GM23338 (cell line): Measurements from ENCODE around the gene PTPN12. TPM values are rescaled to one million over a fixed set of nuclear protein-coding genes. Genes with fewer than 3 reads are reported as not detected.

ENCODE experiments used
- ATAC-seq: fragments of 200-7000 bp; cut with Tn5 transposase; 3 replicates; pipeline ENCODE4 v1.9.1; 2020
- DNase-seq: peaks from one replicate; pipeline ENCODE4 v3.0.0-alpha.2; 2015; ENCODE audit warnings: low spot score
- H2AFZ ChIP-seq: fragments of 200-600 bp; sonication (generic); 2 replicates; pipeline ENCODE4 v1.8.0; 2016; ENCODE audit warnings: antibody characterized with exemption, mild to moderate bottlenecking, moderate library complexity
- H3F3A ChIP-seq: fragments of 200-600 bp; sonication (generic); replicated peaks from 2 replicates; pipeline ENCODE4 v1.8.0; 2017; ENCODE audit warnings: antibody characterized with exemption, mixed run types, low read depth
- H3K27ac ChIP-seq: fragments of 200-600 bp; sonication (generic); 2 replicates; pipeline ENCODE4 v1.6.1; 2016; ENCODE audit warnings: low read depth
- H3K27me3 ChIP-seq: fragments of 200-600 bp; sonication (generic); 2 replicates; pipeline ENCODE4 v1.8.0; 2016; ENCODE audit warnings: mild to moderate bottlenecking, mixed run types, moderate library complexity; ENCODE audit not compliant: insufficient read depth
- H3K36me3 ChIP-seq: fragments of 200-600 bp; sonication (generic); 2 replicates; pipeline ENCODE4 v1.8.0; 2016; ENCODE audit warnings: mild to moderate bottlenecking; ENCODE audit not compliant: insufficient read depth
- H3K4me1 ChIP-seq: fragments of 200-600 bp; sonication (generic); 2 replicates; pipeline ENCODE4 v1.8.0; 2016; ENCODE audit warnings: mild to moderate bottlenecking, moderate library complexity; ENCODE audit not compliant: insufficient read depth
- H3K4me2 ChIP-seq: fragments of 200-600 bp; sonication (generic); 2 replicates; pipeline ENCODE4 v1.7.1; 2017; ENCODE audit warnings: mixed run types
- H3K4me3 ChIP-seq: fragments of 200-600 bp; sonication (generic); 2 replicates; pipeline ENCODE4 v1.6.1; 2016; ENCODE audit warnings: mixed run types
- H3K79me2 ChIP-seq: fragments of 200-600 bp; sonication (generic); replicated peaks from 2 replicates; pipeline ENCODE4 v1.8.0; 2017; ENCODE audit warnings: mild to moderate bottlenecking; ENCODE audit not compliant: insufficient read depth
- H3K9me2 ChIP-seq: fragments of 200-600 bp; sonication (generic); 2 replicates; pipeline ENCODE4 v1.8.0; 2017; ENCODE audit not compliant: insufficient read depth
- H4K20me1 ChIP-seq: fragments of 200-600 bp; sonication (generic); replicated peaks from 2 replicates; pipeline ENCODE4 v1.8.0; 2017; ENCODE audit warnings: mild to moderate bottlenecking; ENCODE audit not compliant: insufficient read depth
- H3K27ac Mint-ChIP-seq: 2 replicates; pipeline ENCODE4 v1.8.0; 2020; ENCODE audit warnings: inconsistent platforms, mild to moderate bottlenecking, moderate library complexity, mixed read lengths
- H3K27me3 Mint-ChIP-seq: 3 replicates; pipeline ENCODE4 v1.8.0; 2022; ENCODE audit warnings: low read depth, mild to moderate bottlenecking, moderate library complexity, mixed read lengths, inconsistent platforms; ENCODE audit not compliant: insufficient read depth, poor library complexity
- H3K36me3 Mint-ChIP-seq: 3 replicates; pipeline ENCODE4 v1.8.0; 2021; ENCODE audit warnings: low read depth, mild to moderate bottlenecking, inconsistent platforms, moderate library complexity, mixed read lengths
- H3K4me1 Mint-ChIP-seq: 3 replicates; pipeline ENCODE4 v1.8.0; 2020; ENCODE audit warnings: mild to moderate bottlenecking, inconsistent platforms, mixed read lengths
- H3K4me3 Mint-ChIP-seq: 3 replicates; pipeline ENCODE4 v1.8.0; 2021; ENCODE audit warnings: moderate library complexity, mild to moderate bottlenecking, inconsistent platforms, mixed read lengths
- H3K9me3 Mint-ChIP-seq: 3 replicates; pipeline ENCODE4 v1.8.0; 2020; ENCODE audit warnings: moderate library complexity, mild to moderate bottlenecking, inconsistent platforms, mixed read lengths
- CREB1 ChIP-seq: fragments of 250-450 bp; sonication (Bioruptor Pico); IDR thresholded peaks from 2 replicates; pipeline ENCODE4 v1.5.0; 2020; ENCODE audit warnings: low read depth, mild to moderate bottlenecking, moderate library complexity
- CTCF ChIP-seq, 2 experiments: fragments of 200-600 bp in 1 of 2; sonication (generic) in 1 of 2; conservative IDR thresholded peaks; 2 replicates each; pipeline versions ENCODE4 v1.5.1 to v1.6.1; 2016 to 2017; ENCODE audit warnings: antibody characterized with exemption in 2 of 2, low read depth in 2 of 2, mild to moderate bottlenecking in 2 of 2, moderate library complexity in 1 of 2
- ETS1 ChIP-seq: IDR thresholded peaks from 2 replicates; pipeline ENCODE4 v1.6.1; 2016; ENCODE audit warnings: antibody characterized with exemption
- EZH2 ChIP-seq: fragments of 200-600 bp; sonication (generic); IDR thresholded peaks from one replicate; pipeline ENCODE4 v1.8.0; 2017; ENCODE audit warnings: antibody characterized with exemption, mild to moderate bottlenecking, low read depth; ENCODE audit not compliant: unreplicated experiment
- EZH2phosphoT487 ChIP-seq: fragments of 200-600 bp; sonication (generic); IDR thresholded peaks from one replicate; pipeline ENCODE4 v1.8.1; 2018; ENCODE audit warnings: antibody characterized with exemption; ENCODE audit not compliant: unreplicated experiment
- JUNB ChIP-seq: IDR thresholded peaks from one replicate; pipeline ENCODE4 v1.6.1; 2016; ENCODE audit warnings: antibody characterized with exemption; ENCODE audit not compliant: unreplicated experiment
- NANOG ChIP-seq: IDR thresholded peaks from 2 replicates; pipeline ENCODE4 v1.6.1; 2016; ENCODE audit warnings: antibody characterized with exemption, borderline replicate concordance
- POLR2AphosphoS5 ChIP-seq: IDR thresholded peaks from 2 replicates; pipeline ENCODE4 v1.6.1; 2016; ENCODE audit warnings: antibody characterized with exemption, low read depth
- STAT1 ChIP-seq: IDR thresholded peaks from one replicate; pipeline ENCODE4 v1.6.1; 2016; ENCODE audit warnings: antibody characterized with exemption; ENCODE audit not compliant: unreplicated experiment
- ZNF114 ChIP-seq: fragments of 250-450 bp; sonication (Bioruptor Pico); IDR thresholded peaks from 2 replicates; pipeline ENCODE4 v1.5.0; 2020; ENCODE audit warnings: mild to moderate bottlenecking, moderate library complexity
- ZNF331 ChIP-seq: fragments of 250-450 bp; sonication (Bioruptor Pico); IDR thresholded peaks from 2 replicates; pipeline ENCODE4 v1.5.0; 2020; ENCODE audit warnings: low read depth, mild to moderate bottlenecking, moderate library complexity
- ZNF462 ChIP-seq: fragments of 250-450 bp; sonication (Bioruptor Pico); IDR thresholded peaks from 2 replicates; pipeline ENCODE4 v1.5.0; 2020; ENCODE audit warnings: mild to moderate bottlenecking, moderate library complexity
- polyA plus RNA-seq: library from polyadenylated mRNA; unstranded; fragments of >200 nt; fragmentation: Nextera tagmentation; extraction: Ambion mirVana; gene quantifications from 2 replicates; pipeline ENCODE4 v1.2.1, GENCODE V29; 2016
- total RNA-seq: library from RNA; depleted of rRNA; stranded (reverse); fragments of >200 nt; shearing (Covaris generic); gene quantifications from 2 replicates; pipeline ENCODE4 v1.2.3, GENCODE V29; 2014

PTPN12 gene
- total and polyA plus RNA-seq, 2 experiments from 2014 or later = 58.8 to 187 TPM

GRCh38 chr7:77536017-77536412 lies 1.1 kb upstream of the PTPN12 start:
- Mint-ChIP-seq H3K27me3 (peaks cover 15% of the 10 kb centered on the region), H3K27ac (peak overlapping the region; percentile 94; the same call in 1 of the 2 replicates), H3K4me3 (peak overlapping the region; percentile 94), H3K36me3 (peaks cover 31% of the 10 kb centered on the region), H3K9me3 (peaks cover 23% of the 10 kb centered on the region), H3K4me1 (peaks cover 15% of the 10 kb centered on the region)
- no peaks in the 10 kb centered on the region for H3K27me3 ChIP-seq
- peak overlapping the region; percentile 88 for H2AFZ ChIP-seq
- peak overlapping the region; percentile 76 for H3K4me2 ChIP-seq
- no peak overlapping the region for H3K27ac ChIP-seq
- H3K79me2 ChIP-seq = peaks cover 40% of the 10 kb centered on the region
- H3F3A ChIP-seq = peaks cover 8% of the 10 kb centered on the region; the same call in 1 of the 2 replicates
- DNase-seq (no peak), ATAC-seq (no peak)
- H3K4me3 ChIP-seq = peak overlapping the region; percentile 97
- no peaks in the 10 kb centered on the region for H3K9me2 ChIP-seq
- H4K20me1 ChIP-seq = peaks cover 18% of the 10 kb centered on the region
- H3K36me3 ChIP-seq = no peaks in the 10 kb centered on the region
- peaks cover 15% of the 10 kb centered on the region for H3K4me1 ChIP-seq
- TF ChIP-seq JUNB (no peak), CREB1 (no peak), ZNF331 (no peak), EZH2 (no peak), CTCF (conservative IDR thresholded peaks at IDR 0.05; ENCODE audit: low read depth in 2 of 2) (no peak), NANOG (no peak)

- Histone ChIP-seq H3K9me2 (no peaks in the 10 kb centered on the region), H3K36me3 (no peaks in the 10 kb centered on the region), H3K4me3 (peak overlapping the region; percentile 97), H3K4me1 (peaks cover 19% of the 10 kb centered on the region), H3K27me3 (no peaks in the 10 kb centered on the region), H4K20me1 (peaks cover 24% of the 10 kb centered on the region), H2AFZ (peak overlapping the region; percentile 88), H3K4me2 (peak overlapping the region; percentile 76), H3K27ac (peak overlapping the region; percentile 98), H3F3A (peaks cover 8% of the 10 kb centered on the region; the same call in 1 of the 2 replicates), H3K79me2 (peaks cover 46% of the 10 kb centered on the region)
- peaks cover 15% of the 10 kb centered on the region for H3K27me3 Mint-ChIP-seq
- ATAC-seq = peak; percentile 84
- H3K4me3 Mint-ChIP-seq = peak overlapping the region; percentile 94
- DNase-seq = peak; percentile 99
- peaks cover 23% of the 10 kb centered on the region for H3K9me3 Mint-ChIP-seq
- TF ChIP-seq EZH2phosphoT487 (no peak), JUNB (no peak), STAT1 (no peak), ZNF462 (CRISPR knock-in tag) (no peak), ETS1 (peak; percentile 55), POLR2AphosphoS5 (peak; percentile 99), ZNF114 (CRISPR knock-in tag) (no peak), CREB1 (peak; percentile 46)
- peaks cover 20% of the 10 kb centered on the region for H3K4me1 Mint-ChIP-seq
- H3K27ac Mint-ChIP-seq = peak overlapping the region; percentile 94
- peaks cover 31% of the 10 kb centered on the region for H3K36me3 Mint-ChIP-seq
Measured at GRCh38 chr7:77536413-77537135, 521 bp upstream of the PTPN12 start.
